C4-2B (cell line): ENCODE measurements around the gene OAS3.

Experiments used
- H3K27ac ChIP-seq: fragments of 450-650 bp; 2 replicates; pipeline ENCODE4 v1.5.1; 2017
- CTCF ChIP-seq: fragments of 450-650 bp; conservative IDR thresholded peaks from 2 replicates; pipeline ENCODE4 v1.5.1; 2017; ENCODE audit warnings: mild to moderate bottlenecking
- ZFX ChIP-seq: fragments of 450-650 bp; IDR thresholded peaks from 2 replicates; pipeline ENCODE4 v1.6.1; 2017

OAS3 gene

GRCh38 chr12:112963227-112963861 is 25.1 kb downstream of the OAS3 start:
- H3K27ac ChIP-seq, result no peak overlapping the region
- TF ChIP-seq ZFX (no peak), CTCF (no peak)

GRCh38 chr12:112964067-112964670 is 25.9 kb downstream of the OAS3 start:
- TF ChIP-seq CTCF, result no peak
- TF ChIP-seq ZFX, result no peak

GRCh38 chr12:112964915-112965314 is 26.6 kb downstream of the OAS3 start:
- no peak overlapping the region for H3K27ac ChIP-seq
- TF ChIP-seq CTCF (no peak), ZFX (no peak)

More at GRCh38 chr12:112964067-112964670, 25.9 kb downstream of the OAS3 start:
- no peak overlapping the region for H3K27ac ChIP-seq

- H3K27ac ChIP-seq, result no peak overlapping the region
- no peak for TF ChIP-seq ZFX
- no peak for TF ChIP-seq CTCF
Observed at GRCh38 chr12:112965643-112966042, 27.4 kb downstream of the OAS3 start.

GRCh38 chr12:112967306-112967705 is 29.0 kb downstream of the OAS3 start:
- no peak for TF ChIP-seq CTCF
- no peak for TF ChIP-seq ZFX
- H3K27ac ChIP-seq, result no peak overlapping the region

GRCh38 chr12:112967858-112968257 is 29.6 kb downstream of the OAS3 start:
- TF ChIP-seq ZFX (no peak), CTCF (no peak)
- no peak overlapping the region for H3K27ac ChIP-seq

GRCh38 chr12:112969547-112970306 is 31.5 kb downstream of the OAS3 start:
- TF ChIP-seq ZFX (no peak), CTCF (no peak)
- H3K27ac ChIP-seq, result no peak overlapping the region
